IPS-20b (cell line): Measurements from ENCODE around the gene RASIP1.
"Not testable (repeated sequence)": the region's sequence is repeated elsewhere in the genome, so short reads cannot be mapped to it uniquely, and the experiment has no call there.

Source experiments
- H3K27ac ChIP-seq: one replicate; pipeline ENCODE4 v1.5.1; 2013; ENCODE audit warnings: low read length
- H3K27me3 ChIP-seq: 2 replicates; pipeline ENCODE4 v1.6.1; 2013; ENCODE audit warnings: mild to moderate bottlenecking, low read length, inconsistent platforms; ENCODE audit not compliant: insufficient read depth
- H3K36me3 ChIP-seq: 2 replicates; pipeline ENCODE4 v1.6.1; 2013; ENCODE audit warnings: low read depth, mild to moderate bottlenecking, inconsistent platforms, low read length, moderate library complexity; ENCODE audit not compliant: insufficient read depth
- H3K4me1 ChIP-seq: 2 replicates; pipeline ENCODE4 v1.6.1; 2013; ENCODE audit warnings: mild to moderate bottlenecking, control low read depth, inconsistent platforms, low read length, moderate library complexity; ENCODE audit not compliant: insufficient read depth
- H3K4me3 ChIP-seq: 2 replicates; pipeline ENCODE4 v1.5.1; 2013; ENCODE audit warnings: mild to moderate bottlenecking, low read length, inconsistent platforms
- H3K9ac ChIP-seq: 2 replicates; pipeline ENCODE4 v1.6.1; 2013; ENCODE audit warnings: low read depth, mild to moderate bottlenecking, inconsistent platforms, low read length, moderate library complexity
- H3K9me3 ChIP-seq: 2 replicates; pipeline ENCODE4 v1.6.1; 2013; ENCODE audit warnings: mild to moderate bottlenecking, low read depth, low read length, inconsistent platforms; ENCODE audit not compliant: insufficient read depth

RASIP1 gene

DNA sequence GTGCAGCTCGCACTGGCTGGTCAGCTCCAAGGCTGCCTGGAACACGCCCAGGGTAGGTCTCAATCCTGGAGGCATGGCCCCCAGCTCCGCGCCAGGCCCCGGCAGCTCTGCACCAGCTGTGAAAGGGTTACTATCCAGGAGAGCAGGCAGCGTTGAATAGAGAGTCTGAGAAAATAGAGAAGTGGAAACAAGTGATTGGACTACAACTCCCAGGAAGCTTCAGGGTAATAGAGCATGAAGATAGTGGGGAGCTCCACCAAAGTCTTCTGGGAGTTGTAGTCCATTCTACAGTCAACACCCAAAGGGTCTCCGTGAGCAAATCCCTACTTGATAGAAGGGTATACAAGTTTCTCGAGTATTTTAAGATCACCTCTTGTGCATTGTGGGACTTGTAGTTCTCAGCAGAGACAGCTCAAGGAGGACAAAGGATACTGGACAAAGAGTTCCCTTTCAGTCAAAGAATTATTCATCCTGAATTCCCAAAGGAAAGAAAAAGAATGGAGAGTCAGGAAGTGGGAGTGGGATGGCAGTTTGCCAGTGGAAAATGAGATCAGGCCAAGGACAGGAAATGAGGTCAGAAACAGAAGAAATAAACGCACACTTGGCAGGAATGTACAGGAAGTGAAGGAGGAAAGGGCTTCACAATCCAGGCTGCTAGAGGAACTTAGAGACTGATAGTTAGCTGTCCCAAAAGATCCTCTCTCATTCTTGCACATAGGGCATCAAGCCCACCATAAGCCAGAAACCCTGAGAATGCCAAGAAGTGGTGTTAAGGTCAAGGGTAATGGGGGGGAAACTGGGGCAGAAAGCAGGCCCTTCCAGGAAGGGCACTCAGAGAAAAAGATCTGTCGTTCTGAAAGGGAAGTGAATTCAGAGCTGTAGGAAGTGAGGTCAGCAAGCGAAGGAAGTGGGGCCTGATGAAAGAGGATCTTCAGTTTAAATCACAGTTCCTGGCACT is 15.3 kb downstream of the RASIP1 start:
- Histone ChIP-seq H3K4me3 (no peak overlapping the region), H3K27ac (no peak overlapping the region)

DNA sequence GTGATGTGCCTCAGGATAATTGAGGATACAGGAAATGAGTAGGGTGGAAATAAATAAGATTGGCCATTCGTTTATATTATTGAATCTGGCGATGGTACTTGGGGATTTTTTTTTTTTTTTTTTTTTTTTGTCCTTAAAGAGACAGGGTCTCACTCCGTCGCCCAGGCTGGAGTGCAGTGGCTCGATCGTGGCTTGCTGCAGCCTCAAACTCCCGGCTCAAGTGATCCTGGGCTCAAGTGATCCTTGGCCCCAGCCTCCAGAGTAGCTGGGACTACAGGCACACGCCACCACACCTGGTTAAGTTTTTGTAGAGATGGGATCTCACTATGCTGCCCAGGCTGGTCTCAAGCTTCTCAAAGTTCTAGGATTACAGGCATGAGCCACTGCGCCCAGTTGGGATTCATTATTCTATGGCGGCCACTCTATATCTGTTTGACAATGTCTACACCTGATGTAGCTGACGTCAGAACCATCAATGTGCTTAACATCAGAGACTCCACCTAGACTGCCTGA is 18.2 kb downstream of the RASIP1 start:
- H3K4me1 ChIP-seq, result peaks cover 10% of the 10 kb centered on the region; the same call in 1 of the 2 replicates
- no peaks in the 10 kb centered on the region for H3K9me3 ChIP-seq
- no peak overlapping the region for H3K9ac ChIP-seq
- no peaks in the 10 kb centered on the region for H3K36me3 ChIP-seq
- H3K27ac ChIP-seq, result no peak overlapping the region
- H3K27me3 ChIP-seq, result no peaks in the 10 kb centered on the region
- H3K4me3 ChIP-seq, result no peak overlapping the region

More for the DNA sequence above, 15.3 kb downstream of the RASIP1 start:
- H3K36me3 ChIP-seq, result no peaks in the 10 kb centered on the region
- H3K9ac ChIP-seq, result no peak overlapping the region
- H3K9me3 ChIP-seq, result no peaks in the 10 kb centered on the region
- H3K4me1 ChIP-seq, result peaks cover 4% of the 10 kb centered on the region; the same call in 1 of the 2 replicates
- H3K27me3 ChIP-seq, result no peaks in the 10 kb centered on the region

DNA sequence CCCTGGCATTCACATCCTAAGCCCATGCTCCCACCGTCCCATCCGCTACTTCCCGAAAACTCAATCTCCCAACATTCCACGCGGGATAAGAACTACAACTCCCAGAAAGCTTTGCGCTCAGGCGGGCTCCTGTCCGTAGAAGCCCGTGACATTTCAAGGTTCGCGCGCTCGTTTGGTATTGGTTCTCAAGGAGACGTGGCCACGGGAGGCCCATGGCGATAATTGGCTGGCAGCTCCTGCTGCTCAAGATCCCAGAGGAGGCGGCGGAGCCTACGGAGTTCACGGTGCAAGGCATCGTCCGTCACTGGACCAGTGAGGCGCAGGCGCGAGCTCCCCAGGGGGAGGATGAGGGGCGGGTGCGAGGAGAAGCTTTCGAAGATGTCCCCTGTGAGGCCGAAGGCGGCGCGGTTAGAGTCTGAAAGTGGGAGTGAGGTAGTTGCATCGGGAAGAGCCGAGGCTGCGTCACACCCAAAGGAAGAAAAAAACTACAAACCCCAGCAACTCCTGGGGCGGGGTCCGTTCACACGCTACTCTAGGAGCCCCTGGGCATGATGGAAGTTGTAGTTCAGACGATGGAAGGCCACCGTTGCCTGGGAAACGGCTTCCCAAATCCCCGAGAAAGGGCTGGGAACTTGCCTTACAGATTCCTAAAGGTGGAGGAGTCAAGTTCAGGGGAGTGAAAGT is 19.7 kb downstream of the RASIP1 start:
- peak overlapping the region; percentile 74; the same call in 1 of the 2 replicates for H3K9ac ChIP-seq
- no peaks in the 10 kb centered on the region for H3K27me3 ChIP-seq
- H3K9me3 ChIP-seq, result no peaks in the 10 kb centered on the region
- peak overlapping the region; percentile 72 for H3K4me3 ChIP-seq
- H3K36me3 ChIP-seq, result no peaks in the 10 kb centered on the region
- peaks cover 16% of the 10 kb centered on the region; the same call in 1 of the 2 replicates for H3K4me1 ChIP-seq
- peak overlapping the region; percentile 20 for H3K27ac ChIP-seq

DNA sequence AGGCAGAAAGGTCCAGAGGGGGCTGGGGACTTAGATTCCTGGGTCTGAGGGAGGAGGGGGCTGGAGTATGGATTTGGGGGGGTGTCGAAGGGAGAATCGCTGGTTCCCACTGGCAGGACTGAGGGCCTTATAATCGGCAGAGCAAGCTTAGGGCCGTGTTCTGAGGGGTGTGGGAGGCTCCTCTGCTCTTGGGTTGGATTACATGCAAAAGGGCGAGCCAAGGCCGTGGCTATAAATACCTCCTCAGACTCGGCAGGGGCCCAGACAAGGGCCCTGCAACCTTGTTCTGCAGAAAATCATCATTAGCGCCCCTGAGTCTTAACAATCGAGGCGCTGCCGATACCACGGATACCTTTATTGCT is 20.2 kb downstream of the RASIP1 start:
- Histone ChIP-seq H3K27me3 (no peaks in the 10 kb centered on the region), H3K36me3 (no peaks in the 10 kb centered on the region), H3K9ac (no peak overlapping the region), H3K27ac (no peak overlapping the region), H3K4me3 (peak overlapping the region; percentile 72; the same call in 1 of the 2 replicates), H3K9me3 (no peaks in the 10 kb centered on the region), H3K4me1 (peaks cover 16% of the 10 kb centered on the region; the same call in 1 of the 2 replicates)

DNA sequence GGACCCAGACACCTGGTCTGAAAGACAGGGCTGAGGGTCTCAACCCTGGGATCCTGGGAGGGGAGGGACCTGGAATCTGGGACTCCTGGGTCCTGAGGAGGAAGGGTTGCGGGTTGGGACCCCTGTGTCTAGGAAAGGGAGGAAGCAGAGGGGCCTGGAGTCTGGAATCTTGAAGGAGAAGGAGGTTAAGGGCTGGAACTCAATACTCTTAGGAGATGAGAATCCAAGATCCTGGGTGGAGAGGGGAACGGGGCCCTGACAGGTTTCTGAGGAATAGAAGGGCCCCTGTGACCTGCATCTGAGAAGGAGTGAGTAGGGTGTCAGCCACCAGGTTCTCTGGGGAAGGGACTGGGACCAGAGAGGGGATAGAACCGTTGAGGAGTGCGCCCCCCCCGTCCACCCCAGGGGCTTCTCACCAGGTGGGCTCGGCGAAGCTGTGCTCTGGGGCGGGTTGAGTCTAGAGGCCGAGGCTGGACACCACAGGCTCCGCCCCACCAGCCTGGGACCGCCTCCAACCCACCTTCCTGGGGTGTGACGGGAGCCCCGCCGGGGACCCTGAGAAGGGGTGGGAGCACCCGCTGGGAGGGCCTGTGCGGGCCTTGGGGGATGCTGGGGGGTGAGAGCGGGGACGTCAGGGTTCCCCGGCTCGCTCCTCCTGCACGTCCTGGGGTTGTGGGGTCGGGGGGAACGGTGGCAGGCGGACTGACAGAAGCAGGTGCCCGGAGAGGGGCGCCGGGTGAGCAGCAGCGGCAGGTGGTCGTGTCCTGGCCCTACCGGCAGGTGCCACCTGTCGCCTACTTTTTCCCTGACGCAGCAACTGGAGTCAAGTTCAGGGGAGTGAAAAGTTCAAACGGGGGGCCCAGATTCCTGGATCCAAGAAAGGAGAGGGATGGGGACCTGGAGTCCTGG is 20.9 kb downstream of the RASIP1 start, which contains the start of gene MAMSTR:
Gene MAMSTR (minus strand): TSS at position 463 of the 909 bp plus-strand sequence. CDS start 694 bp downstream, outside the sequence.
- peaks cover 20% of the 10 kb centered on the region; the same call in 1 of the 2 replicates for H3K4me1 ChIP-seq

DNA sequence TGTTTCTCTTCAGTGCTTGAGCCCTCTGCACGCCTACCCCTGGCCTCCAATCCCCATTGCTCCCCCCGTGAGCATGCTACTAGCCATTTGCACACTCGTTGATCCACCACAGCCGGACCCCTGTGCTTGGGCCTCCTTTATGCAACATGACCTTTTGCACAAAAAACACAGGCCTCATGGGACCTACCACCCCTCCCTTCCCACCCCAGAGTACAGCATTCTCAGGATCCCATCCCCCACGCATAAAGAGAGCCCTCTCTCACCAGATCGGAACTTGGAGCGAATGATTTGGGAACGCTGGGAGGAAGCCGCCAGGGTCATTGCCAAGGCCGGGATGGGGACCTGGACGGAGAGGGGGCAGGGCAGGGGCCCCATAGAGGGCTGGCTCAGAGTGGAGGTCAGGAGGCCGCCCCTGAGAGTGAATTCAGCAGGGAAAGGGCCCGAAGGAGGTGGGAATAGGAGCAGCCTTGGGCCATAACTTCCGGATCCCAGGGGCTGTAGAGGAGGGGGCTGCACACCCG is 21.6 kb downstream of the RASIP1 start:
- Histone ChIP-seq H3K27me3 (no peaks in the 10 kb centered on the region), H3K4me3 (no peak overlapping the region), H3K36me3 (no peaks in the 10 kb centered on the region), H3K27ac (no peak overlapping the region), H3K4me1 (peaks cover 20% of the 10 kb centered on the region; the same call in 1 of the 2 replicates), H3K9ac (no peak overlapping the region), H3K9me3 (no peaks in the 10 kb centered on the region)

More for the DNA sequence above, 20.9 kb downstream of the RASIP1 start, which contains the start of gene MAMSTR:
- Histone ChIP-seq H3K4me3 (peak within 1 kb of the TSS; percentile 72; the same call in 1 of the 2 replicates), H3K27ac (no peak within 1 kb of the TSS), H3K9ac (no peak within 1 kb of the TSS), H3K36me3 (no peaks in the 10 kb centered on the region), H3K27me3 (no peaks in the 10 kb centered on the region), H3K9me3 (no peaks in the 10 kb centered on the region)

DNA sequence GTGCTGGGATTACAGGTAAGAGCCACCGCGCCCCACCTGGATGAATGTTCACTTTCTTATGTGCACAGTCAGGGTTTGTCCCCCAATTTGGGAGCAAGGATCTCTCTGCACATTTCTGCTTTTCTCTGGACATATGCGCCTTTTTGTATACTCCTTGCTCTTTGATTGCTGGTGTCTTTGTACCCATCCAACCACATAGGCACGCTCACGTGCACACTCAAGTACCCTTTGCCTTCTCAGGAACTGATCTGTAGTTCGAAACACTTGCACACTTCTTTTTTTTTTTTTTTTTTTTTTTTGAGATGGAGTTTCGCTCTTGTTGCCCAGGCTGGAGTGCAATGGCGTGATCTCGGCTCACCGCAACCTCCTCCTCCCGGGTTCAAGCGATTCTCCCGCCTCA is 22.3 kb downstream of the RASIP1 start:
- not testable (repeated sequence) for H3K27ac ChIP-seq, H3K4me3 ChIP-seq
- H3K4me1 ChIP-seq, result peaks cover 20% of the 10 kb centered on the region; the same call in 1 of the 2 replicates

DNA sequence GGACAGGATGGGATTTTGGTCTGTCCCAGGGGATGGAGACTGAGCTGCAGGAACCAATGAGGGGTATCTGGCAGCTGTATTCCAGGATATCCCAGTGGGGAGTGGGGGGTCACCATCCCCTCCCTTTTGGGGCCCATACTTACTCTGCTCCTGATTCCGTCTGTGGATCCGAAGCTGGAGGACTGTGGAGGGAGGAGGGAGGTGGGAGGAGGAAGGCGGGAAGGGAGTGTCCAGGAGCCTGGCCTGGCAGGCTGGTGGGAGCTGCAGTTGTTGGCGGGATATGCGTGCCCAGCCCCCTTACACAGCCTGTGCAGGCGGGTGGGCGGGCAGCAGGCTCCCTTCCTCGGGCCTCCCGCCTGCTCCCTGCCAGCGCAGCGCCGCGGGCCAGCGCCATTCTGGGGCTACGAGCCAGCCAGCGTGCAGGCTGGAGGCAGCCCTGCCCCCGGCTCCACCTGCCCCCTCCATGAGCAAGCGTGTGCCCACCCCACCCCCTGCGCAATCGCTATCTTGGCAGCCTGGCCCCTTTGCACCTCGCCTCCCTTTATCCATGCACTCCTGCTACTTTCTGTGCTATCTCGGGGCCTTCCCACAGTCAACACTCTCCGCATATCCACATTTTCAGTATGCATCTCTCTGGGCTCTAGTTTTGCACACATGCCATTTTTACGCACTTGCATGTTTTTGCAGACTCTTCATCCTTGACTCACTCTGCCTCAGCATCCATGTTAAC is 23.7 kb downstream of the RASIP1 start:
- Histone ChIP-seq H3K9ac (peak overlapping the region; percentile 47; the same call in 1 of the 2 replicates), H3K27ac (no peak overlapping the region), H3K4me3 (peak overlapping the region; percentile 45), H3K4me1 (peaks cover 23% of the 10 kb centered on the region; the same call in 1 of the 2 replicates), H3K36me3 (no peaks in the 10 kb centered on the region), H3K9me3 (no peaks in the 10 kb centered on the region), H3K27me3 (no peaks in the 10 kb centered on the region)

More for the DNA sequence above, 22.3 kb downstream of the RASIP1 start:
- not testable (repeated sequence) for H3K27me3 ChIP-seq, H3K36me3 ChIP-seq, H3K9me3 ChIP-seq, H3K9ac ChIP-seq

DNA sequence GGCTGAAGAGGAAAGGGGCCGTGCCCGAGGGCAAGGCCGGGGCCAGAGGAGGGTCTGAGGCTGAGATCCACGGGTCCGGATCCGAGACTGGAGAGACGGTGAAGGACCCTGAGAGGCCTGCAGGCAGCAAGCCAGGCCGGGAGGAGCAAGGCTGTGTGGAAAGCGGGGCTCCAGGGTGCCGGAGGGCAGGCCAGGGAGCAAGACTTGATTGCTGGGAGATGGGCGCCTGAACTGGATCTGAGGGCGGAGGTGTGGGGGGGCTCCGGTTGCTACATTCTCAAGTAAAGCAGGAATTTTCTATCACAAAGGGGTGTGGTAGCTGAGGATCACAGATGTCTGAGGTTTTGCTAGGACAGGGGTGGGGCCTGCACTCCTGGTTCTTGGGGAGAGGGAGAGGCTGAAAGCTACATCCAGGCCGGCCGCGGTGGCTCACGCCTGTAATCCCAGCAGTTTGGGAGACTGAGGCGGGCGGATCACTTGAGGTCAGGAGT is 24.7 kb downstream of the RASIP1 start:
- Histone ChIP-seq H3K9me3 (no peaks in the 10 kb centered on the region), H3K27ac (no peak overlapping the region), H3K36me3 (no peaks in the 10 kb centered on the region), H3K4me1 (peaks cover 23% of the 10 kb centered on the region; the same call in 1 of the 2 replicates), H3K27me3 (no peaks in the 10 kb centered on the region), H3K9ac (no peak overlapping the region), H3K4me3 (no peak overlapping the region)
